SK-N-MC (cell line): ENCODE results near the gene PCDH17.

Experiments
- DNase-seq: peaks from one replicate; pipeline ENCODE4 v3.0.0-alpha.2; 2011; ENCODE audit warnings: low read depth, low spot score
- H3K27ac ChIP-seq: fragments of 200-600 bp; sonication (generic); 2 replicates; pipeline ENCODE4 v1.5.1; 2016; ENCODE audit warnings: mixed run types
- H3K36me3 ChIP-seq: fragments of 200-600 bp; sonication (generic); 2 replicates; pipeline ENCODE4 v1.6.1; 2017; ENCODE audit warnings: antibody characterized with exemption, low read length, mixed read lengths; ENCODE audit not compliant: insufficient read depth
- H3K4me3 ChIP-seq: fragments of 200-600 bp; sonication (generic); 2 replicates; pipeline ENCODE4 v1.5.1; 2016
- H3K9ac ChIP-seq: fragments of 200-600 bp; sonication (generic); 2 replicates; pipeline ENCODE4 v1.8.0; 2017; ENCODE audit warnings: mixed run types, mixed read lengths; ENCODE audit not compliant: insufficient read length
- H3K9me3 ChIP-seq: fragments of 200-600 bp; sonication (generic); 2 replicates; pipeline ENCODE4 v1.6.1; 2017; ENCODE audit warnings: low read depth, mild to moderate bottlenecking, antibody characterized with exemption, low read length, moderate library complexity, mixed read lengths
- EZH2 ChIP-seq: fragments of 200-600 bp; sonication (generic); IDR thresholded peaks from one replicate; pipeline ENCODE4 v1.6.1; 2017; ENCODE audit warnings: antibody characterized with exemption
- FOXP2 ChIP-seq: optimal IDR thresholded peaks from 2 replicates; pipeline ENCODE3; 2011; ENCODE audit warnings: mild to moderate bottlenecking, moderate library complexity; ENCODE audit not compliant: insufficient read depth; ENCODE audit errors: extremely low read length, control extremely low read depth
- POLR2AphosphoS5 ChIP-seq: IDR thresholded peaks from 2 replicates; pipeline ENCODE4 v1.6.1; 2012; ENCODE audit warnings: mild to moderate bottlenecking, low read depth, low read length, borderline replicate concordance

PCDH17 gene

DNA sequence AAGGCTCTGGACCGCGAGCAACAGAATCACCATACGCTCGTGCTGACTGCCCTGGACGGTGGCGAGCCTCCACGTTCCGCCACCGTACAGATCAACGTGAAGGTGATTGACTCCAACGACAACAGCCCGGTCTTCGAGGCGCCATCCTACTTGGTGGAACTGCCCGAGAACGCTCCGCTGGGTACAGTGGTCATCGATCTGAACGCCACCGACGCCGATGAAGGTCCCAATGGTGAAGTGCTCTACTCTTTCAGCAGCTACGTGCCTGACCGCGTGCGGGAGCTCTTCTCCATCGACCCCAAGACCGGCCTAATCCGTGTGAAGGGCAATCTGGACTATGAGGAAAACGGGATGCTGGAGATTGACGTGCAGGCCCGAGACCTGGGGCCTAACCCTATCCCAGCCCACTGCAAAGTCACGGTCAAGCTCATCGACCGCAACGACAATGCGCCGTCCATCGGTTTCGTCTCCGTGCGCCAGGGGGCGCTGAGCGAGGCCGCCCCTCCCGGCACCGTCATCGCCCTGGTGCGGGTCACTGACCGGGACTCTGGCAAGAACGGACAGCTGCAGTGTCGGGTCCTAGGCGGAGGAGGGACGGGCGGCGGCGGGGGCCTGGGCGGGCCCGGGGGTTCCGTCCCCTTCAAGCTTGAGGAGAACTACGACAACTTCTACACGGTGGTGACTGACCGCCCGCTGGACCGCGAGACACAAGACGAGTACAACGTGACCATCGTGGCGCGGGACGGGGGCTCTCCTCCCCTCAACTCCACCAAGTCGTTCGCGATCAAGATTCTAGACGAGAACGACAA, 1.8 kb downstream of the PCDH17 start:
- Histone ChIP-seq H3K27ac (no peak overlapping the region), H3K36me3 (peaks cover 25% of the 10 kb centered on the region; the same call in 1 of the 2 replicates), H3K4me3 (no peak overlapping the region), H3K9ac (no peak overlapping the region), H3K9me3 (no peaks in the 10 kb centered on the region)
- DNase-seq, result no peak
- TF ChIP-seq POLR2AphosphoS5 (no peak), FOXP2 (no peak), EZH2 (no peak)

GRCh38 chr13:57633950-57634838, 2.6 kb downstream of the PCDH17 start:
- DNase-seq, result no peak
- Histone ChIP-seq H3K4me3 (peak overlapping the region; percentile 76), H3K27ac (no peak overlapping the region), H3K9me3 (no peaks in the 10 kb centered on the region), H3K36me3 (peaks cover 25% of the 10 kb centered on the region; the same call in 1 of the 2 replicates), H3K9ac (no peak overlapping the region)
- TF ChIP-seq EZH2 (no peak), POLR2AphosphoS5 (no peak), FOXP2 (no peak)

GRCh38 chr13:57634839-57635165, 3.3 kb downstream of the PCDH17 start:
- Histone ChIP-seq H3K9me3 (no peaks in the 10 kb centered on the region), H3K9ac (no peak overlapping the region), H3K4me3 (peak overlapping the region; percentile 76), H3K27ac (no peak overlapping the region), H3K36me3 (peaks cover 25% of the 10 kb centered on the region; the same call in 1 of the 2 replicates)
- DNase-seq, result no peak
- TF ChIP-seq EZH2 (no peak), POLR2AphosphoS5 (no peak), FOXP2 (no peak)

- TF ChIP-seq EZH2 (no peak), POLR2AphosphoS5 (no peak), FOXP2 (no peak)
- peaks cover 27% of the 10 kb centered on the region; the same call in 1 of the 2 replicates for H3K36me3 ChIP-seq
- peak overlapping the region; percentile 76 for H3K4me3 ChIP-seq
- H3K9me3 ChIP-seq, result no peaks in the 10 kb centered on the region
- no peak for DNase-seq
- no peak overlapping the region for H3K27ac ChIP-seq
- H3K9ac ChIP-seq, result no peak overlapping the region
These were observed 4.1 kb downstream of the PCDH17 start for GRCh38 chr13:57635541-57636085.

DNA sequence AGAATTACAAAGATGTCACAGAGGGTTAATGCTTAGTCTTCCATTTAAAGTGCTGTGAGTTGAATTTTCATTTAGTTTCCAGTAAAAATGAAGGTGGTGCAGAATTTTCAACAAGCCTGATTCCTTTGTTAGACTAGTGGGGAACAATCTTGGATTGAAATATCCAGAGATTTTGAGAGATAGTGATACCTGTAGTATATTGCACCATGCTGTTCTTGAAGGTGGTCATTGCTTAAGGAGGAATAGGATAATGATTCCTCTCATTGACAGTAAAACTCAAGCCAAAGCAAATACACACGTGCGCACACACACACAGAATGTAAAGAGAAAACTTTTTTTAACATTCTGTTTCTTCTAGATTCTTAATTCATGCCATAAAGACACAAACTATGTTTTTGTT, 5.3 kb downstream of the PCDH17 start:
- TF ChIP-seq EZH2, result no peak
- TF ChIP-seq FOXP2, result no peak
- no peak for TF ChIP-seq POLR2AphosphoS5
- DNase-seq, result no peak
- no peak overlapping the region for H3K9ac ChIP-seq
- peaks cover 33% of the 10 kb centered on the region; the same call in 1 of the 2 replicates for H3K36me3 ChIP-seq
- no peaks in the 10 kb centered on the region for H3K9me3 ChIP-seq
- no peak overlapping the region for H3K27ac ChIP-seq
- H3K4me3 ChIP-seq, result peak overlapping the region; percentile 76

DNA sequence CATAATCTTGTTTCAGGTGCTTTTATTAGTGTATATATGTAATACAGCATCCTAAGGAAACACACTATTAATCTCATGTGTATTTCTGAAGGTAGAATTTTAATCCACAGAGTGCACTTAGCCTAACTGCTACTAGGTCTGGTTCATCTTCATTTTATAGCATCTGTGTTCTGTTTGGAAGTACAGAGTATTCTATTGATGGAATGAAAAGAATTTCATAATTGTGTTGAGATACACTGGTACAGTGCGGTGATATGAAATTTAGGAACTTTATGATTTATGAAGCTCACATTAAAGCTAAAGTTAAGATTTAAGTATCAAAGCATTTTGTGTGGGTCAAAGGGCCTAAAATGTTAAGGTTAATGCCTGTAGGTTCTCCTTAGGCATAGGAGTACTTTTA, 6.0 kb downstream of the PCDH17 start:
- H3K9me3 ChIP-seq, result no peaks in the 10 kb centered on the region
- no peak overlapping the region for H3K9ac ChIP-seq
- TF ChIP-seq EZH2 (no peak), POLR2AphosphoS5 (no peak), FOXP2 (no peak)
- H3K4me3 ChIP-seq, result peak overlapping the region; percentile 76
- H3K36me3 ChIP-seq, result peaks cover 30% of the 10 kb centered on the region; the same call in 1 of the 2 replicates
- DNase-seq, result no peak
- H3K27ac ChIP-seq, result no peak overlapping the region

- Histone ChIP-seq H3K27ac (no peak overlapping the region), H3K9ac (no peak overlapping the region), H3K36me3 (peaks cover 22% of the 10 kb centered on the region; the same call in 1 of the 2 replicates), H3K4me3 (0 out of 2 replicates have a peak overlapping the region, but pooled peaks have one; percentile 6), H3K9me3 (no peaks in the 10 kb centered on the region)
- DNase-seq, result no peak
- no peak for TF ChIP-seq FOXP2
- TF ChIP-seq EZH2, result no peak
- TF ChIP-seq POLR2AphosphoS5, result no peak
These were observed 6.8 kb downstream of the PCDH17 start for GRCh38 chr13:57638186-57638890.

DNA sequence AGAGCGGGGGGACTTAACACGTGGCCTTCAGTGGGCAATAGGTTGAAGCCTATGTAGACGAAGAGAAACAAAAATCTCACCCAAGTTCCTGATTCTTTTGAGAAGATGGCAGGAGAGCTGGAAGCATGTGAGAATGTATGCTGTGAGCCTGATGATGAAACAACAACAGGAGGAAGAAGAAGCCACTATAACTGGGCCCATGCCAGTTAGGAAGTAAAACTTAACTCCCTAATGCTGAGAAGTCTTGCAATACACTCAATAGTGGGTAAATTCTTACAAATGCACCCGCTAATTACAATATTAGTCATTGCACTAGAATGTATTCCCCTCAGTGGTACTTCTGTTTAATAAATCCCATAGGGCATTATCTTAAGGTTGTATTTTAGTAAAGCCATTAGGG, 9.1 kb downstream of the PCDH17 start:
- peak overlapping the region; percentile 47; the same call in 1 of the 2 replicates for H3K27ac ChIP-seq
- H3K9me3 ChIP-seq, result no peaks in the 10 kb centered on the region
- H3K9ac ChIP-seq, result no peak overlapping the region
- TF ChIP-seq EZH2, result no peak
- no peak for TF ChIP-seq FOXP2
- no peak for TF ChIP-seq POLR2AphosphoS5
- H3K36me3 ChIP-seq, result 0 out of 2 replicates have a peak, but pooled peaks cover 8% of the 10 kb centered on the region
- H3K4me3 ChIP-seq, result 0 out of 2 replicates have a peak overlapping the region, but pooled peaks have one; percentile 7
- DNase-seq, result no peak
